SK-N-SH (cell line): ENCODE data around the gene MRPS6. TPM values are rescaled to one million over a fixed set of nuclear protein-coding genes. Genes with fewer than 3 reads are reported as not detected.

ENCODE experiments used
- CTCF ChIA-PET: fragments of 300-600, 350-600 bp; formaldehyde crosslinking; extraction: SDS; loops from one replicate; lab custom pipeline; 2021; lab: Yijun Ruan, JAX
- POLR2A ChIA-PET: fragments of 350-600 bp; sonication (Branson Sonifier 250); formaldehyde crosslinking; extraction: SDS; loops from one replicate; lab custom pipeline; 2020; ENCODE audit warnings: antibody characterized with exemption, inconsistent platforms; lab: Yijun Ruan, JAX
- DNase-seq: peaks from one replicate; pipeline ENCODE4 v3.0.0; 2012
- H2AFZ ChIP-seq: fragments of 200-600 bp; sonication (generic); 2 replicates; pipeline ENCODE4 v1.8.1; 2016; ENCODE audit warnings: antibody characterized with exemption, mild to moderate bottlenecking, low read depth
- H3F3A ChIP-seq: fragments of 200-600 bp; sonication (generic); replicated peaks from 2 replicates; pipeline ENCODE3; 2016; ENCODE audit warnings: antibody characterized with exemption, mild to moderate bottlenecking; ENCODE audit not compliant: insufficient read depth
- H3K27ac ChIP-seq, 2 experiments: fragments of 200-500 bp in 1 of 2; fragments of 200-600 bp in 1 of 2; sonication (Bioruptor generic) in 1 of 2; sonication (generic), shearing (Covaris generic) in 1 of 2; 2 replicates each; pipeline versions ENCODE4 v1.5.1 to v1.6.1; 2014 to 2016; ENCODE audit warnings: low read depth in 2 of 2, inconsistent platforms in 1 of 2, low read length in 1 of 2, mild to moderate bottlenecking in 1 of 2, mixed read lengths in 1 of 2
- H3K27me3 ChIP-seq: fragments of 200-600 bp; sonication (generic), shearing (Covaris generic); 2 replicates; pipeline ENCODE4 v1.6.1; 2016; ENCODE audit warnings: mixed run types; ENCODE audit not compliant: insufficient read depth
- H3K36me3 ChIP-seq, 2 experiments: fragments of 200-500 bp in 1 of 2; fragments of 200-600 bp in 1 of 2; sonication (Bioruptor generic) in 1 of 2; sonication (generic) in 1 of 2; replicated peaks in 1 of 2; 2 replicates each; pipeline versions ENCODE3 to v1.5.1; 2014 to 2016; ENCODE audit warnings: low read length in 1 of 2, mild to moderate bottlenecking in 1 of 2; ENCODE audit not compliant: insufficient read depth in 2 of 2, control insufficient read depth in 1 of 2
- H3K4me1 ChIP-seq, 2 experiments: fragments of 200-500 bp in 1 of 2; fragments of 200-600 bp in 1 of 2; sonication (Bioruptor generic) in 1 of 2; sonication (generic), shearing (Covaris generic) in 1 of 2; 2 replicates each; pipeline versions ENCODE4 v1.5.1 to v1.6.1; 2014 to 2016; ENCODE audit warnings: low read depth in 1 of 2, low read length in 1 of 2, mixed run types in 1 of 2; ENCODE audit not compliant: insufficient read depth in 2 of 2, control insufficient read depth in 1 of 2
- H3K4me2 ChIP-seq: fragments of 200-600 bp; sonication (generic), shearing (Covaris generic); 2 replicates; pipeline ENCODE4 v1.6.1; 2017; ENCODE audit warnings: mixed run types
- H3K4me3 ChIP-seq, 2 experiments: fragments of 200-500 bp in 1 of 2; fragments of 200-600 bp in 1 of 2; sonication (Bioruptor generic) in 1 of 2; sonication (generic), shearing (Covaris generic) in 1 of 2; 2 replicates each; pipeline versions ENCODE4 v1.5.1 to v1.8.1; 2014 to 2016; ENCODE audit warnings: low read depth in 2 of 2, inconsistent platforms in 1 of 2, low read length in 1 of 2, mild to moderate bottlenecking in 1 of 2, mixed read lengths in 1 of 2, moderate library complexity in 1 of 2
- H3K79me2 ChIP-seq: fragments of 200-600 bp; sonication (generic); 2 replicates; pipeline ENCODE4 v1.8.1; 2017; ENCODE audit warnings: mild to moderate bottlenecking; ENCODE audit not compliant: insufficient read depth
- H3K9ac ChIP-seq: fragments of 200-600 bp; sonication (generic); 2 replicates; pipeline ENCODE4 v1.6.1; 2017; ENCODE audit warnings: mixed run types
- H3K9me2 ChIP-seq: fragments of 200-600 bp; sonication (generic); 2 replicates; pipeline ENCODE4 v1.6.1; 2017; ENCODE audit warnings: mixed run types
- H3K9me3 ChIP-seq: fragments of 200-600 bp; sonication (generic); 2 replicates; pipeline ENCODE4 v1.6.1; 2017; ENCODE audit warnings: mixed run types, mild to moderate bottlenecking, moderate library complexity
- H4K20me1 ChIP-seq: fragments of 200-600 bp; sonication (generic); 2 replicates; pipeline ENCODE4 v1.6.1; 2017; ENCODE audit warnings: mild to moderate bottlenecking, mixed run types; ENCODE audit not compliant: insufficient read depth
- CHD2 ChIP-seq: fragments of 150-350 bp; IDR thresholded peaks from 2 replicates; pipeline ENCODE4 v1.6.1; 2018; ENCODE audit warnings: low read length; ENCODE audit not compliant: partially characterized antibody
- EZH2phosphoT487 ChIP-seq: fragments of 200-600 bp; sonication (generic); IDR thresholded peaks from 2 replicates; pipeline ENCODE4 v1.6.1; 2017; ENCODE audit warnings: low read depth, mixed run types, mild to moderate bottlenecking, antibody characterized with exemption, moderate library complexity, borderline replicate concordance
- FOSL2 ChIP-seq: IDR thresholded peaks from 2 replicates; pipeline ENCODE4 v1.4.0; 2012; ENCODE audit warnings: low read depth, mild to moderate bottlenecking, moderate library complexity, borderline replicate concordance
- FOXM1 ChIP-seq: IDR thresholded peaks from 2 replicates; pipeline ENCODE4 v1.4.0; 2012; ENCODE audit warnings: low read depth, mild to moderate bottlenecking
- IRF3 ChIP-seq: fragments of 150-350 bp; IDR thresholded peaks from 2 replicates; pipeline ENCODE4 v1.6.1; 2016; ENCODE audit warnings: mild to moderate bottlenecking, low read depth, low read length
- JUND ChIP-seq: IDR thresholded peaks from 2 replicates; pipeline ENCODE4 v1.4.0; 2012
- NRF1 ChIP-seq: IDR thresholded peaks from 2 replicates; pipeline ENCODE4 v1.6.1; 2012; ENCODE audit warnings: low read depth, mild to moderate bottlenecking, low read length
- PBX3 ChIP-seq: IDR thresholded peaks from 2 replicates; pipeline ENCODE4; 2012
- RAD21 ChIP-seq: IDR thresholded peaks from 2 replicates; pipeline ENCODE4 v1.6.1; 2012; ENCODE audit warnings: mild to moderate bottlenecking, low read length
- RCOR1 ChIP-seq: fragments of 150-350 bp; IDR thresholded peaks from 2 replicates; pipeline ENCODE4 v1.6.1; 2017; ENCODE audit warnings: antibody characterized with exemption, low read length
- REST ChIP-seq: IDR thresholded peaks from 2 replicates; pipeline ENCODE4 v1.6.1; 2012; ENCODE audit warnings: mild to moderate bottlenecking, low read depth, low read length, moderate library complexity
- RXRA ChIP-seq: IDR thresholded peaks from 2 replicates; pipeline ENCODE4 v1.4.0; 2012; ENCODE audit warnings: low read depth, mild to moderate bottlenecking, borderline replicate concordance
- SMC3 ChIP-seq: IDR thresholded peaks from 2 replicates; pipeline ENCODE4 v1.6.1; 2012; ENCODE audit warnings: low read depth, low read length, improper control_type of control experiment
- USF1 ChIP-seq: IDR thresholded peaks from 2 replicates; pipeline ENCODE4 v1.4.0; 2012; ENCODE audit warnings: low read depth, borderline replicate concordance
- ZBTB33 ChIP-seq: IDR thresholded peaks from 2 replicates; pipeline ENCODE4 v1.4.0; 2012; ENCODE audit warnings: low read depth, borderline replicate concordance
- WGBS: methylation state at CpG from one replicate; pipeline ENCODE4 v1.1.6; 2017; ENCODE audit warnings: low lambda C conversion rate; 5-methylcytosine and 5-hydroxymethylcytosine counted together
- polyA plus RNA-seq, 3 experiments: library from polyadenylated mRNA; depleted of rRNA; stranded (reverse); fragments of >200 nt; gene quantifications; 2 replicates each; pipeline ENCODE4 v1.2.3, GENCODE V29; 2012

MRPS6 gene
- polyA plus RNA-seq, 1 of the 3 experiments (the other 2 are of a cell fraction), result 69.2 TPM

- no peak for DNase-seq
- H3K9me3 ChIP-seq, result no peaks in the 10 kb centered on the region
- H3F3A ChIP-seq, result peaks cover 16% of the 10 kb centered on the region
- peaks cover 3 to 26% of the 10 kb centered on the region in 2 experiments for H3K36me3 ChIP-seq
- H3K27me3 ChIP-seq, result no peaks in the 10 kb centered on the region
- no peak overlapping the region for H3K4me3 ChIP-seq
- H3K4me2 ChIP-seq, result no peak overlapping the region
- H3K27ac ChIP-seq, result no peak overlapping the region
- H3K79me2 ChIP-seq, result peaks cover 74% of the 10 kb centered on the region
- H3K9ac ChIP-seq, result no peak overlapping the region
- WGBS, result 90% methylated on average over 4 of the region's 4 CpGs
- CTCF ChIA-PET, result interaction anchor here (3.6 kb wide), 1 partner anchor 210 kb away, joined by 12 read pairs; no protein-coding TSS in a partner anchor
- POLR2A ChIA-PET, result no interaction called here
- H4K20me1 ChIP-seq, result no peaks in the 10 kb centered on the region
- no peak for TF ChIP-seq PBX3
- TF ChIP-seq USF1, result no peak
- no peak for TF ChIP-seq ZBTB33
- TF ChIP-seq CHD2, result no peak
- TF ChIP-seq RAD21, result no peak
- no peak for TF ChIP-seq IRF3
- TF ChIP-seq SMC3, result no peak
- no peak for TF ChIP-seq EZH2phosphoT487
- no peak for TF ChIP-seq JUND
- TF ChIP-seq FOSL2, result no peak
- H3K9me2 ChIP-seq, result no peaks in the 10 kb centered on the region
- H3K4me1 ChIP-seq, result peaks cover 27 to 40% of the 10 kb centered on the region in 2 experiments
- no peak overlapping the region for H2AFZ ChIP-seq
Measured at GRCh38 chr21:34132926-34133325, 59.5 kb downstream of the MRPS6 start.

GRCh38 chr21:34133392-34133791 is 60.0 kb downstream of the MRPS6 start:
- POLR2A ChIA-PET, result no interaction called here
- Histone ChIP-seq H3K4me1 (peaks cover 27 to 36% of the 10 kb centered on the region in 2 experiments), H3K9ac (no peak overlapping the region), H3F3A (peaks cover 14% of the 10 kb centered on the region), H3K9me2 (no peaks in the 10 kb centered on the region), H3K79me2 (peaks cover 75% of the 10 kb centered on the region), H3K27me3 (no peaks in the 10 kb centered on the region), H3K27ac (no peak overlapping the region), H3K9me3 (no peaks in the 10 kb centered on the region), H3K4me3 (no peak overlapping the region), H3K4me2 (no peak overlapping the region), H4K20me1 (no peaks in the 10 kb centered on the region), H3K36me3 (peaks cover 3 to 26% of the 10 kb centered on the region in 2 experiments), H2AFZ (no peak overlapping the region)
- no peak for DNase-seq
- CTCF ChIA-PET, result interaction anchor here (1.3 to 3.6 kb wide), 2 partner anchors 69 to 210 kb away, joined by 5 to 12 read pairs; no protein-coding TSS in a partner anchor
- WGBS, result 100% methylated on average over 1 of the region's 1 CpG
- TF ChIP-seq ZBTB33 (no peak), REST (no peak), RXRA (no peak), NRF1 (no peak), FOXM1 (no peak), RCOR1 (no peak)
